ENCODE data around the gene SHC2. TPM values are rescaled to one million over a fixed set of nuclear protein-coding genes. Genes with fewer than 3 reads are reported as not detected.

SHC2 gene
- total and polyA plus RNA-seq, 7 donors, result 1.8 to 49.9 (median 17.8) TPM

- peaks cover 0 to 16% (median 12%) of the 10 kb centered on the region in 4 donors for H3K4me1 ChIP-seq
- no peaks in the 10 kb centered on the region for H3K36me3 ChIP-seq
- H3K27ac ChIP-seq, result peak overlapping the region in 3 of 4 donors; percentile 2 to 54 (median 50)
- no peaks in the 10 kb centered on the region for H3K9me3 ChIP-seq
- peaks cover 0 to 27% (median 17%) of the 10 kb centered on the region in 3 donors for H3K27me3 ChIP-seq
- DNase-seq, result peak; percentile 94
- TF ChIP-seq POLR2A (IDR thresholded peaks at IDR 0.05), result no peak
- peak in 3 of 4 donors; percentile 36 to 51 (median 41) for TF ChIP-seq POLR2AphosphoS5 (IDR thresholded peaks at IDR 0.05)
- intact Hi-C loops (cut with DNase I), result loop anchor here (5.0 kb wide), 1 partner anchor 38 kb away; no protein-coding TSS in a partner anchor
- no peak overlapping the region for H3K4me3 ChIP-seq
- 9 to 30% methylated on average over 23 of the region's 23 CpGs for WGBS, 2 donors
Observed at GRCh38 chr19:485583-486236, 24.9 kb upstream of the SHC2 start.

- Histone ChIP-seq H3K4me3 (no peak overlapping the region), H3K9me3 (no peaks in the 10 kb centered on the region), H3K27ac (no peak overlapping the region), H3K27me3 (peaks cover 0 to 27% (median 17%) of the 10 kb centered on the region in 3 donors), H3K4me1 (peaks cover 0 to 15% (median 12%) of the 10 kb centered on the region in 4 donors), H3K36me3 (no peaks in the 10 kb centered on the region)
- DNase-seq, result no peak
- 45 to 72% methylated on average over 22 of the region's 22 CpGs for WGBS, 2 donors
- intact Hi-C loops (cut with DNase I), result loop anchor here (5.0 kb wide), 1 partner anchor 38 kb away; no protein-coding TSS in a partner anchor
- no peak for TF ChIP-seq POLR2A (IDR thresholded peaks at IDR 0.05)
- TF ChIP-seq CTCF (IDR thresholded peaks at IDR 0.05), result no peak
- no peak for TF ChIP-seq POLR2AphosphoS5 (IDR thresholded peaks at IDR 0.05)
- no peak for TF ChIP-seq EP300 (IDR thresholded peaks at IDR 0.05)
Observed at GRCh38 chr19:485077-485476, 24.2 kb upstream of the SHC2 start.

GRCh38 chr19:484494-484893 is 23.7 kb upstream of the SHC2 start:
- peaks cover 0 to 15% (median 11%) of the 10 kb centered on the region in 4 donors for H3K4me1 ChIP-seq
- WGBS, 2 donors, result 59 to 71% methylated on average over 15 of the region's 15 CpGs
- DNase-seq, result no peak
- no peak overlapping the region for H3K27ac ChIP-seq
- no peak for TF ChIP-seq EP300 (IDR thresholded peaks at IDR 0.05)
- no peak for TF ChIP-seq POLR2A (IDR thresholded peaks at IDR 0.05)
- no peak for TF ChIP-seq CTCF (IDR thresholded peaks at IDR 0.05)
- no peak for TF ChIP-seq POLR2AphosphoS5 (IDR thresholded peaks at IDR 0.05)
- H3K36me3 ChIP-seq, result no peaks in the 10 kb centered on the region
- H3K9me3 ChIP-seq, result no peaks in the 10 kb centered on the region
- peaks cover 0 to 27% (median 17%) of the 10 kb centered on the region in 3 donors for H3K27me3 ChIP-seq
- H3K4me3 ChIP-seq, result no peak overlapping the region
- intact Hi-C loops (cut with DNase I), result no loop called here

- Histone ChIP-seq H3K9me3 (no peaks in the 10 kb centered on the region), H3K27me3 (peaks cover 0 to 27% (median 17%) of the 10 kb centered on the region in 3 donors), H3K4me1 (peaks cover 0 to 13% (median 9%) of the 10 kb centered on the region in 4 donors), H3K36me3 (no peaks in the 10 kb centered on the region), H3K4me3 (no peak overlapping the region), H3K27ac (no peak overlapping the region)
- TF ChIP-seq EP300 (IDR thresholded peaks at IDR 0.05) (no peak), POLR2AphosphoS5 (IDR thresholded peaks at IDR 0.05) (no peak), POLR2A (IDR thresholded peaks at IDR 0.05) (no peak), CTCF (IDR thresholded peaks at IDR 0.05) (no peak)
- intact Hi-C loops (cut with DNase I), result no loop called here
- 64 to 66% methylated on average over 21 of the region's 21 CpGs for WGBS, 2 donors
- DNase-seq, result no peak
Observed at GRCh38 chr19:483332-484072, 22.7 kb upstream of the SHC2 start.
